Fibroblast of mammary gland (primary cell): ENCODE measurements around the gene CPLANE1.
"Not testable (repeated sequence)": the region's sequence is repeated elsewhere in the genome, so short reads cannot be mapped to it uniquely, and the experiment has no call there.

Experiments used
- DNase-seq: peaks from one replicate; pipeline ENCODE4 v3.0.0-alpha.2; 2010; ENCODE audit warnings: low read depth
- H3K4me3 ChIP-seq: 2 replicates; pipeline ENCODE4 v1.5.1; 2011; ENCODE audit warnings: low read depth, mild to moderate bottlenecking, low read length, moderate library complexity; ENCODE audit not compliant: control insufficient read depth
- TF ChIP-seq, protein P1 (sequence below): conservative IDR thresholded peaks from 2 replicates; pipeline ENCODE4 v1.5.1; 2011; ENCODE audit warnings: low read depth, low read length, inconsistent platforms; ENCODE audit not compliant: control insufficient read depth, insufficient read depth

Gene CPLANE1

DNA sequence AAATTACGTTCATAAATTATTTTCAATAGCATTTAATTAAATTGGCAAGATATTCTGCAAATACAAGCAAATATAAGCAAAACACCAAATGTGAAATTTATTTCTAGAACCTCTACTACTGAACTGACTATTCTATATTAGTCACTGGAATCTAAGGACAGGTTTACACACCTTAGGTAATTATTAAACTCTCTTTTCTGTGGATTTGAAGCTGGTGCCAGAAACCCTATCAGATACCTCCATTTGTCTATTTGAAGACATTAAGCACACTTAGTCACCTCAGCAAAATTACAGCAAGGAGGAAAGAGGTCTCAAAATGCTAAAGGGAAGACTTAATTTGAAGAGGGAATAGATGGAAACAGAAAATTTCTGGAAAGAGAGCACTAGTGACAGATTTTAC, 83.4 kb downstream of the CPLANE1 start:
- no peak for DNase-seq
- no peak overlapping the region for H3K4me3 ChIP-seq
- TF ChIP-seq, protein P1, sequence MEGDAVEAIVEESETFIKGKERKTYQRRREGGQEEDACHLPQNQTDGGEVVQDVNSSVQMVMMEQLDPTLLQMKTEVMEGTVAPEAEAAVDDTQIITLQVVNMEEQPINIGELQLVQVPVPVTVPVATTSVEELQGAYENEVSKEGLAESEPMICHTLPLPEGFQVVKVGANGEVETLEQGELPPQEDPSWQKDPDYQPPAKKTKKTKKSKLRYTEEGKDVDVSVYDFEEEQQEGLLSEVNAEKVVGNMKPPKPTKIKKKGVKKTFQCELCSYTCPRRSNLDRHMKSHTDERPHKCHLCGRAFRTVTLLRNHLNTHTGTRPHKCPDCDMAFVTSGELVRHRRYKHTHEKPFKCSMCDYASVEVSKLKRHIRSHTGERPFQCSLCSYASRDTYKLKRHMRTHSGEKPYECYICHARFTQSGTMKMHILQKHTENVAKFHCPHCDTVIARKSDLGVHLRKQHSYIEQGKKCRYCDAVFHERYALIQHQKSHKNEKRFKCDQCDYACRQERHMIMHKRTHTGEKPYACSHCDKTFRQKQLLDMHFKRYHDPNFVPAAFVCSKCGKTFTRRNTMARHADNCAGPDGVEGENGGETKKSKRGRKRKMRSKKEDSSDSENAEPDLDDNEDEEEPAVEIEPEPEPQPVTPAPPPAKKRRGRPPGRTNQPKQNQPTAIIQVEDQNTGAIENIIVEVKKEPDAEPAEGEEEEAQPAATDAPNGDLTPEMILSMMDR = no peak

DNA sequence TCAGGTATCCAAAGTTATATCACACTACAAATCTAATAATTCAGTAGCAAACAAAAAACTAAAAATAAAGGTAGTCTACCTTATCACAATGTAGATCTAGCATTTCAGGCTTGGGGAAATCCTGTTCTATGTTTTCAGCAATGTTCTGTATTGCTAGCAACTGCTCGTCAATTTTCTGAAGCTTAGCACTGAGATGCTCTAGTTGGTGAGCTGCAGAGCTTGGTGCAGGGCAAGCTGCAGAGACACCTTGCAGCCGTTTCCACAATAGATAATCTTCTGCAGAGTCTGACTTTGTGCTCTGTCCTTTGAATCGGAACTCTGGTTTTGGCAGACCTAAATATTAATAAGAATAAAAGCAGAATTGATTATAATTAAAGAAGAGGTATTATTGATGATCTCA, 95.5 kb downstream of the CPLANE1 start:
- no peak for DNase-seq
- no peak overlapping the region for H3K4me3 ChIP-seq
- TF ChIP-seq, protein P1 = no peak

DNA sequence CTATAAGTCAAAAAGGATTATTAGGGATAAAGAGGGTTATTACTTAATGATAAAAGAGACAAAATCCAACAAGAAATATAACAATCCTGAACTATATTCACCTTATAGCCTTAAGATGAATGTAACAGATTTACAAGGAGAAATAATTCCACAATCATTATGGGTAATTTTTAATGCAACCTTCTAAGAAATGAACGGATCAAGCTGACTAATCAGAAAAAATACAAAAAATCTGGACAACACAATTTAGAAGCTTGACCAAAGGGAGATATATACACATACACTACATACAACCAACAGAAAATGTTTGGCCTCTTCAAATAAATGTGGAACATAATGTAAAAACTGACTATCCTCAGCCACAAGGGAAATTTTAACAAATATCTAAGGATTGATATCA, 102.3 kb downstream of the CPLANE1 start:
- H3K4me3 ChIP-seq = no peak overlapping the region
- TF ChIP-seq, protein P1 = no peak
- no peak for DNase-seq

DNA sequence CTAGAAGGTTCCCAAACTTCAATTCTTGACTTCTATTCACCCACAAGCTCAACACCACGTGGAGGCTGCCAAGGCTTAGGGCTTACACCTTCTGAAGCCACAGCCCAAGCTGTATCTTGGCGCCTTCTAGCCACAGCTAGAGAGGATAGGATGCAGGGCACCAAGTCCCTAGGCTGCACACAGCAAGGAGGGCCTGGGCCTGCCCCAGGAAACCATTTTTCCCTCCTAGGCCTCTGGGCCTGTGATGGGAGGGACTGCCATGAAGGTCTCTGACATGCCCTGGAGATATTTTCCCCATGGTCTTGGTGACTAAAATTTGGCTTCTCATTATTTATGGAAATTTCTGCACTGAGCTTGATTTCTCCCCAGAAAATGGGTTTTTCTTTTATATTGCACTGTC, 112.5 kb downstream of the CPLANE1 start:
- TF ChIP-seq, protein P1 = no peak
- DNase-seq = no peak

DNA sequence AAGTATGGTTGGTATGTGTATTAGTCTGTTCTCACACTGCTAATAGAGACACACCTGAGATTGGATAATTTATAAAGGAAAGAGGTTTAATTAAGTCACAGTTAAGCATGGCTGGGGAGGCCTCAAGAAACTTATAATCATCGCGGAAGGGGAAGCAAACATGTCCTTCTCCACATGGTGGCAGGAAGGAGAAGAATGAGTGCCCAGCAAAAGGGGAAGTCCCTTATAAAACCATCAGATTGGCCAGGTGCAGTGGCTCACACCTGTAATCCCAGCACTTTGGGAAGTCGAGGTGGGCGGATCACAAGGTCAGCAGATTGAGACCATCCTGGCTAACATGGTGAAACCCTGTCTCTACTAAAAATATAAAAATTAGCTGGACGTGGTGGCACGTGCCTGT, 113.9 kb downstream of the CPLANE1 start:
- not testable (repeated sequence) for DNase-seq, H3K4me3 ChIP-seq

More for the DNA sequence above, 112.5 kb downstream of the CPLANE1 start:
- H3K4me3 ChIP-seq = no peak overlapping the region

DNA sequence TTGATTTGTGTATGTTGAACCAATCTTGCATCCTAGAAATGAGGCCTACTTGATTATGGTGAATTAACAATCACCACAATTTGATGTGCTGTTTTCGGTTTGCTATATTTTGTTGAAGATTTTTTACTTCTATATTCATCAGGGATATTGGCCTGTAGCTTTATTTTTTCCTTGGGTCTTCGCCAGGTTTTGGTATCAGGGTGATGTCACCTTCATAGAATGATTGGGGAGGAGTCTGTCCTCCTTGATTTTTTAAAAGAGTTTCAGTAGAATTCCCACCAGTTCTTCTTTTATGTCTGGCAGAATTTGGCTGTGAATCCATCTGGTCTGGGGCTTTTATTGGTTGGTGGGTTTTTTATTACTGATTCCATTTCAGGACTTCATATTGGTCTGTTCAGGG, 115.2 kb downstream of the CPLANE1 start:
- DNase-seq = peak; percentile 33
- TF ChIP-seq, protein P1 = no peak
- no peak overlapping the region for H3K4me3 ChIP-seq

DNA sequence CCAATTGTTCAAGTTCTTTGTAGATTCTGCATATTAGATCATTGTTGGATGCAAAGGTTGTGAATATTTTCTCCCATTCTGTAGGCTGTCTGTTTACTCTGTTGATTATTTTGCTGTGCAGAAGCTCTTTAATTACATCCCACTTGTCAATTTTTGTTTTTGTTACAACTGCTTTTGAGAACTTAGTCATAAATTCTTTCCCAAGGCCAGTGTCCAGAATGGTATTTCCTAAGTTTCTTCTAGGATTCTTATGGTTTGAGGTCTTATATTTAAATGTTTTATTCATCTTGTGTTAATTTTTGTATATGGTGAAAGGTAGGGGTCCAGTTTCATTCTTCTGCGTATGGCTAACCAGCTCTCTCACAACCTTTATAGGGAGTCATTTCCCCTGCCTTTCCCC, 116.5 kb downstream of the CPLANE1 start:
- H3K4me3 ChIP-seq = no peak overlapping the region
- DNase-seq = no peak
- TF ChIP-seq, protein P1 = no peak
